GM12878 (cell line): ENCODE measurements around the gene CADPS. TPM values are rescaled to one million over a fixed set of nuclear protein-coding genes. Genes with fewer than 3 reads are reported as not detected.

Experiments
- ATAC-seq: fragments of 200-7000 bp; cut with Tn5 transposase; 3 replicates; pipeline ENCODE4 v1.9.1; 2020; ENCODE audit warnings: mild to moderate bottlenecking, moderate library complexity
- BruUV-seq: library from RNA; stranded (reverse); fragments of 400-500 nt; replicated peaks from 2 replicates; lab custom pipeline; 2021; lab: Mats Ljungman, UMichigan
- CTCF ChIA-PET: fragments of 300-600 bp; sonication (Branson Sonifier 250); formaldehyde crosslinking; extraction: SDS; loops from one replicate; lab custom pipeline; 2021; ENCODE audit warnings: inconsistent platforms; lab: Yijun Ruan, JAX
- POLR2A ChIA-PET: fragments of 350-600 bp; formaldehyde crosslinking; extraction: SDS; loops from one replicate; lab custom pipeline; 2021; ENCODE audit warnings: inconsistent platforms; lab: Charles Lee
- RAD21 ChIA-PET: fragments of 300-600 bp; sonication (Branson Sonifier 250); formaldehyde crosslinking; loops from one replicate; lab custom pipeline; 2023; ENCODE audit warnings: antibody characterized with exemption; ENCODE audit not compliant: unreplicated experiment; lab: Charles Lee
- SMC1A ChIA-PET: fragments of 300-600 bp; sonication (Branson Sonifier 250); formaldehyde crosslinking; loops from one replicate; lab custom pipeline; 2023; ENCODE audit not compliant: unreplicated experiment, uncharacterized antibody; lab: Charles Lee
- DNase-seq: peaks from one replicate; pipeline ENCODE4 v3.0.0-alpha.2; 2011; ENCODE audit warnings: low read depth, low spot score
- FAIRE-seq: peaks from 3 replicates; lab custom pipeline; 2011; peaks lifted over from hg19 to GRCh38; lab: Jason Lieb, UNC
- H2AFZ ChIP-seq: 2 replicates; pipeline ENCODE4 v1.6.0; 2011; ENCODE audit warnings: low read depth, low read length, control low read depth; ENCODE audit not compliant: control insufficient read depth
- H3K27ac ChIP-seq: 2 replicates; pipeline ENCODE4 v1.5.1; 2011; ENCODE audit warnings: control low read depth; ENCODE audit not compliant: control insufficient read depth, insufficient read depth
- H3K27me3 ChIP-seq, 2 experiments: replicated peaks in 1 of 2; 2 replicates each; pipeline versions ENCODE4 v1.6.0 to v1.6.1; 2011; ENCODE audit warnings: low read length in 1 of 2; ENCODE audit not compliant: control insufficient read depth in 2 of 2, insufficient read depth in 2 of 2
- H3K36me3 ChIP-seq, 2 experiments: 2 replicates each; pipeline ENCODE4 v1.5.1; 2011; ENCODE audit warnings: low read length in 1 of 2; ENCODE audit not compliant: control insufficient read depth in 2 of 2, insufficient read depth in 2 of 2
- H3K4me1 ChIP-seq: 2 replicates; pipeline ENCODE4 v1.6.1; 2011; ENCODE audit warnings: mild to moderate bottlenecking, low read length, moderate library complexity, mixed read lengths; ENCODE audit not compliant: control insufficient read depth, insufficient read depth
- H3K4me2 ChIP-seq: 2 replicates; pipeline ENCODE4 v1.6.0; 2011; ENCODE audit warnings: control low read depth; ENCODE audit not compliant: control insufficient read depth, insufficient read depth
- H3K4me3 ChIP-seq: fragments of 200-600 bp; sonication (generic); 2 replicates; pipeline ENCODE4 v1.5.1; 2016
- H3K79me2 ChIP-seq: 2 replicates; pipeline ENCODE4 v1.6.0; 2011; ENCODE audit warnings: low read length; ENCODE audit not compliant: control insufficient read depth, insufficient read depth
- H3K9ac ChIP-seq: 2 replicates; pipeline ENCODE4 v1.8.0; 2011; ENCODE audit warnings: low read length, control low read depth, mixed read lengths; ENCODE audit not compliant: control insufficient read depth, insufficient read depth
- H3K9me3 ChIP-seq: replicated peaks from 3 replicates; pipeline ENCODE4 v1.5.1; 2011; ENCODE audit warnings: mild to moderate bottlenecking, low read length; ENCODE audit not compliant: control insufficient read depth, insufficient read depth
- H4K20me1 ChIP-seq: 2 replicates; pipeline ENCODE4 v1.6.0; 2011; ENCODE audit not compliant: control insufficient read depth, insufficient read depth
- ATF2 ChIP-seq: IDR thresholded peaks from 2 replicates; pipeline ENCODE4 v1.6.1; 2012; ENCODE audit warnings: low read length, inconsistent platforms
- CTCF ChIP-seq, 3 experiments: IDR thresholded peaks in 2 of 3; conservative IDR thresholded peaks in 1 of 3; 2 replicates each; pipeline ENCODE4 v1.5.1; 2011; ENCODE audit warnings: low read depth in 3 of 3, low read length in 3 of 3, mild to moderate bottlenecking in 3 of 3, control low read depth in 2 of 3, moderate library complexity in 2 of 3, inconsistent platforms in 1 of 3, mixed read lengths in 1 of 3; ENCODE audit not compliant: control insufficient read depth in 2 of 3, insufficient read depth in 1 of 3; ENCODE audit errors: extremely low read depth in 1 of 3
- ETV6 ChIP-seq, 2 experiments: fragments of 450-650 bp in 1 of 2; IDR thresholded peaks in 1 of 2; conservative IDR thresholded peaks in 1 of 2; 2 replicates each; pipeline ENCODE4 v1.6.1; 2014; ENCODE audit warnings: antibody characterized with exemption in 1 of 2, borderline replicate concordance in 1 of 2, low read depth in 1 of 2, mild to moderate bottlenecking in 1 of 2, moderate library complexity in 1 of 2
- ZNF622 ChIP-seq: fragments of 450-650 bp; IDR thresholded peaks from 2 replicates; pipeline ENCODE4 v1.6.1; 2017; ENCODE audit warnings: mild to moderate bottlenecking, inconsistent platforms
- WGBS: methylation state at CpG from one replicate; pipeline ENCODE4 v1.1.6; 2016; ENCODE audit warnings: low lambda C conversion rate; ENCODE audit not compliant: insufficient replicate concordance, insufficient coverage; ENCODE audit errors: missing lambda C conversion rate; 5-methylcytosine and 5-hydroxymethylcytosine counted together
- in situ Hi-C: fragments of 300-500 bp; cut with MboI; formaldehyde crosslinking; loops from 9 replicates; pipeline ENCODE4 v1.14.3; 2018; ENCODE audit warnings: mixed read lengths
- intact Hi-C: fragments of 100-400 bp; cut with micrococcal nuclease; formaldehyde crosslinking; loops from one replicate; pipeline ENCODE4 v1.14.2; 2022; ENCODE audit not compliant: unreplicated experiment
- polyA plus RNA-seq, 11 experiments: library from polyadenylated mRNA; depleted of rRNA in 4 of 11; unstranded in 6 of 11; stranded (reverse) in 5 of 11; fragments of >200 nt; fragmentation: Nextera tagmentation in 4 of 11; fragmentation: Illumina TruSeq in 1 of 11; extraction: Ambion mirVana in 4 of 11; extraction: Trizol in 1 of 11; gene quantifications; 1 replicate in 1 of 11; 2 replicates in 10 of 11; pipeline versions ENCODE4 v1.2.1 to v1.2.3, GENCODE V29; 2011 to 2016; ENCODE audit warnings: inconsistent platforms in 2 of 11, missing spikeins in 2 of 11, low read depth in 1 of 11
- total RNA-seq, 4 experiments: library from RNA; depleted of rRNA in 3 of 4; stranded (reverse); fragments of >200 nt in 3 of 4; fragmentation: Illumina TruSeq in 1 of 4; extraction: Trizol in 1 of 4; gene quantifications; 2 replicates each; pipeline versions ENCODE4 v1.2.1 to v1.2.3, GENCODE V29; 2013 to 2021

CADPS gene
- total and polyA plus RNA-seq, 10 of the 15 experiments (the other 5 are each of a cell fraction or from before 2014, with no cell fraction given): 0.20 TPM; not detected in 9

DNA sequence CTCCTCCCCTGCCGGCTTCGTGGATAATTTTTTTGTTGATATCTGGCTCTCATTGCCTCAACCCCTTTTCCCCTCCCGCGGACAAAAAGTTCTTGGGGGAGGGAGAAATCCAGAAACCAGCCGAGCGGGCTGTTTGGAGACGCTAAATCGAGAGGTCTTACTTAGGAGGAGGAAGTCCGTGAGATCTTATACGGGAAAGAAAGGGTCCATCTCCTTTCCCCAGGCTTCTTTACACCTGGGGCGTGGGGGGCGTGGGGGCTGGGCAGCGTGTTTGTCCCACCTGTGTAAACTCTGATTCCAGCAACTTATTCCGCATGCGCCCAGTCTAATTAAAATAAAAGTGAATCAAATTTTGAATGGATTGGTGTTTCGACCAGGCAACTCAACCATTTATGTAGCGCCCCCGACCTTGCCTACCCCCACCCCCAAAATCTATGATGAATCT lies 364 bp upstream of the CADPS start:
- ChIA-PET CTCF (no interaction called here), RAD21 (no interaction called here), SMC1A (no interaction called here), POLR2A (no interaction called here)
- H3K79me2 ChIP-seq: no peaks in the 10 kb centered on the region
- FAIRE-seq (no peak), DNase-seq (no peak), ATAC-seq (no peak)
- no peak overlapping the region for H3K4me2 ChIP-seq
- in situ Hi-C loops: no loop called here
- WGBS: 13% methylated on average over 17 of the region's 18 CpGs
- no peak overlapping the region for H3K4me3 ChIP-seq
- no peak overlapping the region for H2AFZ ChIP-seq
- no peaks in the 10 kb centered on the region for H3K4me1 ChIP-seq
- no peak overlapping the region for H3K27ac ChIP-seq
- no peaks in the 10 kb centered on the region for H3K9me3 ChIP-seq
- intact Hi-C loops: no loop called here
- no peaks in the 10 kb centered on the region for H4K20me1 ChIP-seq
- TF ChIP-seq ZNF622 (no peak), ETV6 (conservative IDR thresholded peaks at IDR 0.05 in 1 of 2, IDR thresholded peaks at IDR 0.05 in 1 of 2; ENCODE audit: borderline replicate concordance in 1 of 2, low read depth in 1 of 2) (no peak)
- no peak overlapping the region for H3K9ac ChIP-seq
- no peaks in the 10 kb centered on the region for H3K36me3 ChIP-seq
- BruUV-seq: no TSS peak
- peaks cover 3 to 4% of the 10 kb centered on the region in 2 experiments for H3K27me3 ChIP-seq

- no peak for DNase-seq
- in situ Hi-C loops: no loop called here
- no peak for TF ChIP-seq ATF2
- TF ChIP-seq CTCF (IDR thresholded peaks at IDR 0.05 in 2 of 3, conservative IDR thresholded peaks at IDR 0.05 in 1 of 3; ENCODE audit: control insufficient read depth in 2 of 3, extremely low read depth in 1 of 3, insufficient read depth in 1 of 3, low read depth in 3 of 3, low read length in 3 of 3): 0 out of 6 replicates have a peak, but pooled peaks of 1 of the 3 experiments have one; percentile 9
- TF ChIP-seq, all 136 proteins: peak for 1
- FAIRE-seq (no peak), ATAC-seq (peak; percentile 45; the same call in 2 of the 3 replicates)
- no peaks in the 10 kb centered on the region for H3K9me3 ChIP-seq
- no TSS peak for BruUV-seq
- H3K79me2 ChIP-seq: no peaks in the 10 kb centered on the region
- ChIA-PET SMC1A (no interaction called here), RAD21 (no interaction called here), CTCF (no interaction called here), POLR2A (no interaction called here)
- peaks cover 3 to 4% of the 10 kb centered on the region in 2 experiments for H3K27me3 ChIP-seq
- H3K4me3 ChIP-seq: no peak overlapping the region
- intact Hi-C loops: no loop called here
- no peak overlapping the region; the same call in 1 of the 2 replicates for H3K4me2 ChIP-seq
- H3K36me3 ChIP-seq: no peaks in the 10 kb centered on the region
- H2AFZ ChIP-seq: no peak overlapping the region
- 4% methylated on average over 73 of the region's 77 CpGs for WGBS
- H3K9ac ChIP-seq: no peak overlapping the region
- H3K27ac ChIP-seq: no peak overlapping the region
- H3K4me1 ChIP-seq: no peaks in the 10 kb centered on the region
- no peaks in the 10 kb centered on the region for H4K20me1 ChIP-seq
These were observed 1.2 kb downstream of the CADPS start for GRCh38 chr3:62873761-62874710.
